ENCODE results near the gene SNX21.

SNX21 gene

DNA sequence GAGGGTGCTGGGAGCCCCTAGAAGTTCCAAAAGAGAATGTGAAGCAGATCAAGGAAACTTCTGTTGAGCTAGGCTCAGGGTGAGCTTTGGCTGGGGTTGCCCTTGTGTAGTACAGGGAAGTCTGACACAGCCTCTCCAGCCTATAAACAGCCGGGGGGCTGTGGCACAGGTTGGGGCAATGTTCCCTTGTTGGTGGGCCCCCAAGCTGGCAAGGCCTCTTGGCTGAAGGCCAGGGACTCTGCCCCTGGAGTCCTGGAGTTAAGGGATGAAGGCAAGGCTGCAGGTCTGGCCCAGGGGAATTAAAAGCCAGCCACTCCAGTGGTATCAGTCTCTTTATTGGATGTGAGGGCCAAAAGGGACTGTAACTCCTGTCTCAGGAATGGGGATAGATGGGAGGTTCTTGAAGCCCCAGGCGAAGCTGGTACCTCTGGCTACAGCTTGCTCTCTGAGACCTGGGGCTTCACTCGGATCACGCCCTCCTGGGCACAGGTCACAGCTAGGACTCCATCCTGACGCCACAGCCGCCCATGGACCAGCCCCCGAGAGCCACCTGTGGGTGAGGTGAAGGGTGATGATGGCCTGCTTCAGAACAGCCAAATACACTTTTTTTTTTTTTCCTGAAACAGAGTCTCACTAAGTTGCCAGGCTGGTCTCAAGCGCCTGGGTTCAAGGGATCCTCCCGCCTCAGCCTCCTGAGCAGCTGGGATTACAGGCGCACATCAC lies 8.0 kb downstream of the SNX21 start:
- DNase-seq (ENCODE audit: extremely low read depth, insufficient read length): no peak
- Histone ChIP-seq H3K4me3 (replicated peaks; ENCODE audit: low read depth, low read length) (no peak overlapping the region), H3K36me3 (ENCODE audit: control insufficient read depth, insufficient read depth, low read length) (peaks cover 14% of the 10 kb centered on the region), H3K27me3 (replicated peaks; ENCODE audit: control insufficient read depth, insufficient read depth, low read length) (no peaks in the 10 kb centered on the region)
- TF ChIP-seq, protein P1, sequence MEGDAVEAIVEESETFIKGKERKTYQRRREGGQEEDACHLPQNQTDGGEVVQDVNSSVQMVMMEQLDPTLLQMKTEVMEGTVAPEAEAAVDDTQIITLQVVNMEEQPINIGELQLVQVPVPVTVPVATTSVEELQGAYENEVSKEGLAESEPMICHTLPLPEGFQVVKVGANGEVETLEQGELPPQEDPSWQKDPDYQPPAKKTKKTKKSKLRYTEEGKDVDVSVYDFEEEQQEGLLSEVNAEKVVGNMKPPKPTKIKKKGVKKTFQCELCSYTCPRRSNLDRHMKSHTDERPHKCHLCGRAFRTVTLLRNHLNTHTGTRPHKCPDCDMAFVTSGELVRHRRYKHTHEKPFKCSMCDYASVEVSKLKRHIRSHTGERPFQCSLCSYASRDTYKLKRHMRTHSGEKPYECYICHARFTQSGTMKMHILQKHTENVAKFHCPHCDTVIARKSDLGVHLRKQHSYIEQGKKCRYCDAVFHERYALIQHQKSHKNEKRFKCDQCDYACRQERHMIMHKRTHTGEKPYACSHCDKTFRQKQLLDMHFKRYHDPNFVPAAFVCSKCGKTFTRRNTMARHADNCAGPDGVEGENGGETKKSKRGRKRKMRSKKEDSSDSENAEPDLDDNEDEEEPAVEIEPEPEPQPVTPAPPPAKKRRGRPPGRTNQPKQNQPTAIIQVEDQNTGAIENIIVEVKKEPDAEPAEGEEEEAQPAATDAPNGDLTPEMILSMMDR (IDR thresholded peaks at IDR 0.05; ENCODE audit: insufficient read depth, low read length, poor library complexity, severe bottlenecking): no peak

DNA sequence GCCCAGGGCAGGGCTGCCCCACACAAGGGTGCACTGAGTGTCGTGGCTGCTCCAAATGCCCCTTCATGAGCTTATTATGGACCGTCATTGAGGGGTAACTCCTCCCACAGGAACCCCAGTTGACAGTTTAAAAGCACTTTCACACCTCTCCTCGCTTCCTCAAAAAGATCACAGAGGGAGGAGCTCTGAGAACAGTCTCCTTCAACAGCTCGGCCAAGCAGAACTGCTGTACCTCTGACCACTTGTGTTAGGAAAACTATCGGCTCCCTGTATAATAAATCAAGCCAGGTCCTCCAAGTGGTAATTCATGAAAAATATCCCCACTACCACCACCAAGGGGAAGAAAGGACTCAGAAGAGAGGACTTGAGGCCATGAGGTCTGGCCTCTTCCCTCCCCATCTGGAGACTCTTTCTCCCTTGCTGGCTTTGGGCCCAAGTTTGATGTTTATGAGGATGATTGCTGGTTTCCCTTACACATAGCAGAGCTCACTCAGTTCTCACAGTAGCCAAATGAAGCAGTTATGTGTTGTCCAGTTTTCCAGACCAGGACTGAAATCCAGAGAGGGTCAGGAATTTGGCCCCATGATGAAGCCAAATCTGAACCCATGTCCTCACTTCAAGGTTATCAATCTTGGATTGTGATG lies 8.7 kb downstream of the SNX21 start:
- Histone ChIP-seq H3K4me3 (replicated peaks; ENCODE audit: low read depth, low read length) (no peak overlapping the region), H3K36me3 (ENCODE audit: control insufficient read depth, insufficient read depth, low read length) (peaks cover 14% of the 10 kb centered on the region), H3K27me3 (replicated peaks; ENCODE audit: control insufficient read depth, insufficient read depth, low read length) (no peaks in the 10 kb centered on the region)
- DNase-seq (ENCODE audit: extremely low read depth, insufficient read length): no peak
- TF ChIP-seq, protein P1 (IDR thresholded peaks at IDR 0.05; ENCODE audit: insufficient read depth, low read length, poor library complexity, severe bottlenecking): no peak

DNA sequence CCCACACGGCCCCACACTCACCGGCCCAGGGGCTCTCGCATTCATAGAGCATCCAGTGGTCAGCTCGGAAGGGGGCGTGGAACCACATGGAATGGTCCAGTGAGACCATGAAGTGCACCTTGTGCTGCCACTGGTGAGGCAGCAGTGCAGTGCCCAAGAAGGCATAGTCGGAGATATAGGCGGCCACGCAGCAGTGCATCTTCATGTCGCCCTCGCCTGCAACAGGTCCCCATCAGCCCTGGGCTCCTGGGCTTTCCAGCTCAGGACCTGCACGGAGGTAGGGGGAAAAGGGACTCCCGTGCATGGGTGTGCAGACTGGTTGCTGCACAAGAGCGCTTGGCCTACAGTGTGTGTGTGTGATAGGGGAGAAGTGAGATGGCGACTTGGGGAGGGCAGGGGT lies 9.9 kb downstream of the SNX21 start:
- TF ChIP-seq, protein P1 (IDR thresholded peaks at IDR 0.05; ENCODE audit: insufficient read depth, low read length, poor library complexity, severe bottlenecking): no peak
- H3K27me3 ChIP-seq (replicated peaks; ENCODE audit: control insufficient read depth, insufficient read depth, low read length): no peaks in the 10 kb centered on the region
- DNase-seq (ENCODE audit: extremely low read depth, insufficient read length): no peak
- H3K4me3 ChIP-seq (replicated peaks; ENCODE audit: low read depth, low read length): no peak overlapping the region
- peaks cover 15% of the 10 kb centered on the region for H3K36me3 ChIP-seq (ENCODE audit: control insufficient read depth, insufficient read depth, low read length)

DNA sequence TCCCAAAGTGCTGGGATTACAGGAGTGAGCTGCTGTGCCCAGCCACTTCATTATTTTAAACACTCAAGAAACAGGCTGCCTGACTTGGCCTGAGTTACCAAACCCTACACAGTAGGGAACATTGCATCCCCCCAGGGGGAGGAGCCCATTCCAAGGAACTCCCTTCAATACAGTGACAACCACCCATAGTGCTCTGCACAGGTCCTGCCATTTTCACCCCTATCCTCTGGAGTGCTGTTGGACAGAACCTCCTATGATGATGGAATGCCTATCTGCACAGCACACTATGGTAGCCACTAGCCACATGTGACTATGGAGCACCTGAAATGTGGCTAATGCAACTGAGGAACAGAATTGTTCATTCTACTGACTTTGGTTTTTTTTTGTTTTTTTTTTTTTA lies 11.9 kb downstream of the SNX21 start:
- H3K36me3 ChIP-seq (ENCODE audit: control insufficient read depth, insufficient read depth, low read length): peaks cover 19% of the 10 kb centered on the region
- H3K27me3 ChIP-seq (replicated peaks; ENCODE audit: control insufficient read depth, insufficient read depth, low read length): no peaks in the 10 kb centered on the region
- TF ChIP-seq, protein P1 (IDR thresholded peaks at IDR 0.05; ENCODE audit: insufficient read depth, low read length, poor library complexity, severe bottlenecking): no peak
- no peak overlapping the region for H3K4me3 ChIP-seq (replicated peaks; ENCODE audit: low read depth, low read length)
- DNase-seq (ENCODE audit: extremely low read depth, insufficient read length): no peak

DNA sequence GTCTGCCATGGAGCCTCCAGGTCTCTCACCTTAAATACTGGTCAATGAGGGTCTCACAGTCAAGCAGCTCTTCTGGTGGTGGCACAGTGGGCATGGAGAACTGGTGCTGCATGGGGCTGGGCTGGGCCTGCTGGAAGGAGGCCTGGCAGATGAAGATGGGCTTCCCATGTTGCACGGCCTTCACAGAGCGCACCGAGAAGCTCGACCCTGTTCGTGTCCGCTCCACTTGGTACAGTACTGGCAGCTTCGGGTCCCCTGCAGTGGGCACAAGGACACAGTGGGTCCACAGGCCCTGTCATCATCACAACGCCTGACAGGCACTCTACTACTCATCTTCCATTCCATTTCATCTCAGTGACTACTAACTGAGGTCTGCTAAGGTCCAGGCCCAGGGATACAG lies 14.8 kb downstream of the SNX21 start:
- Histone ChIP-seq H3K36me3 (ENCODE audit: control insufficient read depth, insufficient read depth, low read length) (peaks cover 17% of the 10 kb centered on the region), H3K27me3 (replicated peaks; ENCODE audit: control insufficient read depth, insufficient read depth, low read length) (no peaks in the 10 kb centered on the region), H3K4me3 (replicated peaks; ENCODE audit: low read depth, low read length) (no peak overlapping the region)
- no peak for DNase-seq (ENCODE audit: extremely low read depth, insufficient read length)
- TF ChIP-seq, protein P1 (IDR thresholded peaks at IDR 0.05; ENCODE audit: insufficient read depth, low read length, poor library complexity, severe bottlenecking): no peak
